Testis (tissue), 2 donors: ENCODE measurements around the gene YJU2.

Experiments used
- CTCF ChIP-seq, 3 experiments: fragments of 450-650 bp in 2 of 3; fragments of 200-600 bp in 1 of 3; sonication (generic) in 1 of 3; IDR thresholded peaks; one replicate each; pipeline ENCODE4 v1.5.1; 2016 to 2019; ENCODE audit warnings: antibody characterized with exemption in 3 of 3, mild to moderate bottlenecking in 2 of 3, moderate library complexity in 1 of 3
- POLR2A ChIP-seq: fragments of 450-650 bp; IDR thresholded peaks from one replicate; pipeline ENCODE4 v1.6.1; 2017; ENCODE audit warnings: antibody characterized with exemption, mild to moderate bottlenecking, moderate library complexity

- no peak for TF ChIP-seq POLR2A
- TF ChIP-seq CTCF (IDR thresholded peaks at IDR 0.05): no peak
These were observed 57.1 kb downstream of the YJU2 start for GRCh38 chr19:4303819-4304537.
